Fibroblast of villous mesenchyme (primary cell): Measurements from ENCODE around the gene CCN2. TPM values are rescaled to one million over a fixed set of nuclear protein-coding genes. Genes with fewer than 3 reads are reported as not detected.
"Not testable (repeated sequence)": the region's sequence is repeated elsewhere in the genome, so short reads cannot be mapped to it uniquely, and the experiment has no call there.

ENCODE experiments used
- DNase-seq: peaks from one replicate; pipeline ENCODE4 v3.0.0-alpha.2; 2010; ENCODE audit warnings: low read depth
- H3K4me3 ChIP-seq: 2 replicates; pipeline ENCODE4 v1.5.1; 2011; ENCODE audit warnings: low read depth, mild to moderate bottlenecking, low read length
- CTCF ChIP-seq: IDR thresholded peaks from 2 replicates; pipeline ENCODE4 v1.5.1; 2012; ENCODE audit warnings: low read depth, mild to moderate bottlenecking, low read length; ENCODE audit not compliant: insufficient read depth
- total RNA-seq: library from RNA; depleted of rRNA; stranded (reverse); fragments of >200 nt; gene quantifications from 2 replicates; pipeline ENCODE4 v1.2.3, GENCODE V29; 2012

Gene CCN2
- total RNA-seq, 1 donor, result 177 TPM

- no peak for DNase-seq
- no peak for TF ChIP-seq CTCF
- H3K4me3 ChIP-seq, result no peak overlapping the region
Measured at GRCh38 chr6:131917318-131917717, 33.9 kb downstream of the CCN2 start.

- H3K4me3 ChIP-seq, result no peak overlapping the region
- no peak for DNase-seq
- TF ChIP-seq CTCF, result no peak
Measured at GRCh38 chr6:131916847-131917246, 34.3 kb downstream of the CCN2 start.

- not testable (repeated sequence) for DNase-seq, H3K4me3 ChIP-seq
Measured at GRCh38 chr6:131916091-131916796, 34.9 kb downstream of the CCN2 start.

GRCh38 chr6:131914967-131915751 is 36.0 kb downstream of the CCN2 start:
- no peak overlapping the region for H3K4me3 ChIP-seq
- TF ChIP-seq CTCF, result peak; percentile 88
- DNase-seq, result peak; percentile 82

GRCh38 chr6:131914234-131914633 is 36.9 kb downstream of the CCN2 start:
- DNase-seq, result no peak
- no peak overlapping the region for H3K4me3 ChIP-seq
- no peak for TF ChIP-seq CTCF

GRCh38 chr6:131911951-131912350 is 39.2 kb downstream of the CCN2 start:
- peak; percentile 67 for DNase-seq
- no peak overlapping the region for H3K4me3 ChIP-seq
- no peak for TF ChIP-seq CTCF

GRCh38 chr6:131910956-131911355 is 40.2 kb downstream of the CCN2 start:
- no peak overlapping the region for H3K4me3 ChIP-seq
- TF ChIP-seq CTCF, result no peak
- no peak for DNase-seq
